SU-DHL-6 (cell line): ENCODE data around the gene FYB1.

ENCODE experiments used
- H2AFZ ChIP-seq: fragments of 200-600 bp; sonication (generic); 2 replicates; pipeline ENCODE4 v1.6.1; 2014; ENCODE audit warnings: low read depth, mild to moderate bottlenecking, moderate library complexity, mixed read lengths, antibody characterized with exemption, low read length; ENCODE audit not compliant: severe bottlenecking
- H3F3A ChIP-seq: fragments of 200-600 bp; shearing (Covaris generic); 2 replicates; pipeline ENCODE4 v1.6.0; 2016; ENCODE audit warnings: antibody characterized with exemption, mild to moderate bottlenecking; ENCODE audit not compliant: insufficient read depth
- H3K27ac ChIP-seq: fragments of 200-600 bp; sonication (generic); 2 replicates; pipeline ENCODE4 v1.5.1; 2016; ENCODE audit warnings: low read depth, mild to moderate bottlenecking, low read length, moderate library complexity, mixed read lengths
- H3K27me3 ChIP-seq: fragments of 200-600 bp; sonication (generic), shearing (Covaris generic); 2 replicates; pipeline ENCODE4 v1.6.0; 2014; ENCODE audit warnings: mild to moderate bottlenecking, low read length
- H3K36me3 ChIP-seq: fragments of 200-600 bp; sonication (generic); 2 replicates; pipeline ENCODE4 v1.6.1; 2014; ENCODE audit warnings: mild to moderate bottlenecking, low read length, mixed read lengths
- H3K4me2 ChIP-seq: fragments of 300-600, 200-600 bp; shearing (Covaris generic), sonication (generic); 2 replicates; pipeline ENCODE4 v1.6.0; 2014; ENCODE audit warnings: low read length, low read depth, mild to moderate bottlenecking; ENCODE audit not compliant: poor library complexity, severe bottlenecking
- H3K4me3 ChIP-seq: fragments of 200-600 bp; sonication (generic); 2 replicates; pipeline ENCODE4 v1.5.1; 2014; ENCODE audit warnings: antibody characterized with exemption, low read length, mild to moderate bottlenecking, mixed read lengths; ENCODE audit not compliant: insufficient read depth, poor library complexity, severe bottlenecking
- H3K79me2 ChIP-seq: fragments of 200-600 bp; sonication (generic); 2 replicates; pipeline ENCODE4 v1.6.1; 2014; ENCODE audit warnings: mild to moderate bottlenecking, low read length, moderate library complexity; ENCODE audit not compliant: insufficient read depth
- H3K9ac ChIP-seq: fragments of 200-600 bp; sonication (generic); 2 replicates; pipeline ENCODE4 v1.7.0; 2014; ENCODE audit warnings: mild to moderate bottlenecking, low read length
- H3K9me2 ChIP-seq: fragments of 200-600 bp; sonication (generic); replicated peaks from 2 replicates; pipeline ENCODE4 v1.6.1; 2014; ENCODE audit warnings: low read length; ENCODE audit not compliant: insufficient read depth
- H3K9me3 ChIP-seq: fragments of 200-600 bp; sonication (generic); 2 replicates; pipeline ENCODE4 v1.6.1; 2014; ENCODE audit warnings: low read length, mixed read lengths; ENCODE audit not compliant: insufficient read depth
- H4K20me1 ChIP-seq: fragments of 200-600 bp; sonication (generic); 2 replicates; pipeline ENCODE4 v1.6.1; 2014; ENCODE audit warnings: low read depth, mild to moderate bottlenecking, antibody characterized with exemption, low read length, moderate library complexity, mixed read lengths
- CTCF ChIP-seq: fragments of 200-600 bp; sonication (generic); IDR thresholded peaks from one replicate; pipeline ENCODE4 v1.5.1; 2017; ENCODE audit warnings: antibody characterized with exemption, mild to moderate bottlenecking, low read length, moderate library complexity; ENCODE audit not compliant: insufficient read depth, poor library complexity, severe bottlenecking
- EZH2phosphoT487 ChIP-seq: fragments of 200-600 bp; sonication (generic), shearing (Covaris generic); conservative IDR thresholded peaks from 2 replicates; pipeline ENCODE4 v1.6.1; 2018; ENCODE audit warnings: mild to moderate bottlenecking, antibody characterized with exemption, low read length, moderate library complexity, mixed read lengths

The FYB1 gene

GRCh38 chr5:39219437-39219836 lies at the start of gene FYB1:
TSS of gene FYB1 (minus strand) at chr5:39219563. CDS start at chr5:39202960, 16,603 bp downstream.
- no peaks in the 10 kb centered on the region for H3K9me3 ChIP-seq
- H3K27ac ChIP-seq: no peak within 1 kb of the TSS
- no peak for TF ChIP-seq EZH2phosphoT487
- no peak for TF ChIP-seq CTCF
- H3K4me3 ChIP-seq: no peak within 1 kb of the TSS
- no peak within 1 kb of the TSS for H3K4me2 ChIP-seq
- H3K9me2 ChIP-seq: no peaks in the 10 kb centered on the region
- no peaks in the 10 kb centered on the region for H4K20me1 ChIP-seq
- no peaks in the 10 kb centered on the region for H3K27me3 ChIP-seq
- no peak within 1 kb of the TSS for H3K9ac ChIP-seq
- no peak within 1 kb of the TSS for H2AFZ ChIP-seq
- no peaks in the 10 kb centered on the region for H3F3A ChIP-seq
- no peaks in the 10 kb centered on the region for H3K79me2 ChIP-seq
- no peaks in the 10 kb centered on the region for H3K36me3 ChIP-seq

- H3K9me3 ChIP-seq: no peaks in the 10 kb centered on the region
Measured at GRCh38 chr5:39267186-39267585, 47.8 kb upstream of the FYB1 start.

GRCh38 chr5:39266442-39266841 lies 47.1 kb upstream of the FYB1 start:
- Histone ChIP-seq H3K4me2 (no peak overlapping the region), H3K36me3 (no peaks in the 10 kb centered on the region), H2AFZ (no peak overlapping the region), H3K27me3 (no peaks in the 10 kb centered on the region), H3F3A (no peaks in the 10 kb centered on the region), H3K9ac (no peak overlapping the region), H4K20me1 (no peaks in the 10 kb centered on the region), H3K79me2 (no peaks in the 10 kb centered on the region), H3K9me3 (no peaks in the 10 kb centered on the region), H3K27ac (no peak overlapping the region), H3K9me2 (no peaks in the 10 kb centered on the region), H3K4me3 (no peak overlapping the region)
- no peak for TF ChIP-seq CTCF
- TF ChIP-seq EZH2phosphoT487: no peak

More at GRCh38 chr5:39267186-39267585, 47.8 kb upstream of the FYB1 start:
- no peaks in the 10 kb centered on the region for H3K79me2 ChIP-seq
- H3K36me3 ChIP-seq: no peaks in the 10 kb centered on the region
- H3K4me3 ChIP-seq: no peak overlapping the region
- H3F3A ChIP-seq: no peaks in the 10 kb centered on the region
- H3K9ac ChIP-seq: no peak overlapping the region
- no peak for TF ChIP-seq CTCF
- TF ChIP-seq EZH2phosphoT487: no peak
- H4K20me1 ChIP-seq: no peaks in the 10 kb centered on the region
- no peak overlapping the region for H3K4me2 ChIP-seq
- no peak overlapping the region for H2AFZ ChIP-seq
- H3K27me3 ChIP-seq: no peaks in the 10 kb centered on the region
- H3K9me2 ChIP-seq: no peaks in the 10 kb centered on the region
- no peak overlapping the region for H3K27ac ChIP-seq

- no peaks in the 10 kb centered on the region for H3K27me3 ChIP-seq
- no peaks in the 10 kb centered on the region for H3K9me2 ChIP-seq
- H3K27ac ChIP-seq: no peak overlapping the region
- no peak overlapping the region for H3K4me2 ChIP-seq
- no peaks in the 10 kb centered on the region for H3K36me3 ChIP-seq
- no peak overlapping the region for H3K9ac ChIP-seq
- H3F3A ChIP-seq: no peaks in the 10 kb centered on the region
- H3K9me3 ChIP-seq: no peaks in the 10 kb centered on the region
- H3K79me2 ChIP-seq: no peaks in the 10 kb centered on the region
- TF ChIP-seq EZH2phosphoT487 (no peak), CTCF (no peak)
- no peaks in the 10 kb centered on the region for H4K20me1 ChIP-seq
- H2AFZ ChIP-seq: no peak overlapping the region
- H3K4me3 ChIP-seq: no peak overlapping the region
Measured at GRCh38 chr5:39264528-39264927, 45.2 kb upstream of the FYB1 start.
